CD4-positive, alpha-beta memory T cell (primary cell): ENCODE results near the gene THAP7. TPM values are rescaled to one million over a fixed set of nuclear protein-coding genes. Genes with fewer than 3 reads are reported as not detected.
"Not testable (repeated sequence)": the region's sequence is repeated elsewhere in the genome, so short reads cannot be mapped to it uniquely, and the experiment has no call there.

Experiments
- CTCF ChIA-PET: fragments of 350-600 bp; sonication (Branson Sonifier 250); formaldehyde crosslinking; loops from one replicate; lab custom pipeline; 2021; ENCODE audit warnings: inconsistent platforms; ENCODE audit not compliant: partially characterized antibody; lab: Charles Lee
- POLR2A ChIA-PET: fragments of 350-600 bp; sonication (Branson Sonifier 250); formaldehyde crosslinking; loops from one replicate; lab custom pipeline; 2021; ENCODE audit not compliant: partially characterized antibody; lab: Charles Lee
- DNase-seq, 5 donors: peaks; one replicate each; pipeline versions ENCODE4 v3.0.0 to v3.0.0-alpha.2; 2020 to 2022; ENCODE audit warnings: mixed read lengths in 1 of 5
- H3K27ac ChIP-seq: one replicate; pipeline ENCODE4 v1.7.0; 2013; ENCODE audit warnings: low read depth, low read length
- H3K27me3 ChIP-seq: 2 replicates; pipeline ENCODE4 v1.7.0; 2013; ENCODE audit warnings: mild to moderate bottlenecking, low read length, moderate library complexity; ENCODE audit not compliant: insufficient read depth
- H3K36me3 ChIP-seq: 2 replicates; pipeline ENCODE4 v1.7.0; 2013; ENCODE audit warnings: mild to moderate bottlenecking, low read length, moderate library complexity; ENCODE audit not compliant: insufficient read depth
- H3K4me1 ChIP-seq: 2 replicates; pipeline ENCODE4 v1.7.0; 2013; ENCODE audit warnings: mild to moderate bottlenecking, low read length, moderate library complexity; ENCODE audit not compliant: insufficient read depth
- H3K4me3 ChIP-seq, 2 donors: one replicate each; pipeline ENCODE4 v1.7.0; 2013; ENCODE audit warnings: low read length in 2 of 2, mild to moderate bottlenecking in 1 of 2
- H3K9me3 ChIP-seq, 2 donors: one replicate each; pipeline ENCODE4 v1.7.0; 2013; ENCODE audit warnings: low read length in 2 of 2, control low read depth in 1 of 2; ENCODE audit not compliant: control insufficient read depth in 1 of 2
- H3K27ac Mint-ChIP-seq, 7 donors: one replicate each; pipeline ENCODE4 v1.8.0; 2020 to 2021; ENCODE audit warnings: mixed read lengths in 7 of 7, mild to moderate bottlenecking in 6 of 7, inconsistent platforms in 3 of 7, moderate library complexity in 3 of 7
- H3K27me3 Mint-ChIP-seq, 2 donors: one replicate each; pipeline ENCODE4 v1.8.0; 2020 to 2021; ENCODE audit warnings: mixed read lengths in 2 of 2
- H3K36me3 Mint-ChIP-seq, 2 donors: one replicate each; pipeline ENCODE4 v1.8.0; 2020 to 2021; ENCODE audit warnings: mixed read lengths in 2 of 2, inconsistent platforms in 1 of 2, mild to moderate bottlenecking in 1 of 2
- H3K4me1 Mint-ChIP-seq, 4 donors: one replicate each; pipeline ENCODE4 v1.8.0; 2020 to 2021; ENCODE audit warnings: mixed read lengths in 4 of 4, mild to moderate bottlenecking in 1 of 4
- H3K4me3 Mint-ChIP-seq, 8 donors: one replicate each; pipeline ENCODE4 v1.8.0; 2020 to 2021; ENCODE audit warnings: mixed read lengths in 8 of 8, mild to moderate bottlenecking in 7 of 8, moderate library complexity in 6 of 8, inconsistent platforms in 3 of 8
- H3K9me3 Mint-ChIP-seq, 8 donors: one replicate each; pipeline ENCODE4 v1.8.0; 2020 to 2021; ENCODE audit warnings: mixed read lengths in 8 of 8, mild to moderate bottlenecking in 5 of 8, inconsistent platforms in 3 of 8, moderate library complexity in 1 of 8
- intact Hi-C: fragments of 100-400 bp; cut with micrococcal nuclease; formaldehyde crosslinking; loops from one replicate; pipeline ENCODE4 v1.15.1; 2023
- polyA plus RNA-seq, 2 donors: library from polyadenylated mRNA; unstranded; fragments of 300-500 nt; fragmentation: Illumina TruSeq; gene quantifications; one replicate each; pipeline ENCODE4 v1.2.3, GENCODE V29; 2021
- total RNA-seq, 2 experiments: library from RNA; stranded (reverse); gene quantifications; one replicate each; pipeline ENCODE4 v1.2.3, GENCODE V29; 2021

THAP7 gene
- total and polyA plus RNA-seq, 4 experiments from 2014 or later: 45.9 to 65.0 (median 53.6) TPM

- CTCF ChIA-PET: interaction anchor here (0.9 to 2.2 kb wide), 3 partner anchors 10 to 31 kb away, joined by 3 to 5 read pairs (median 4); partner anchors contain the start of genes LZTR1 and THAP7
- intact Hi-C loops: no loop called here
- POLR2A ChIA-PET: interaction anchor here (1.0 to 4.5 kb wide), 2 partner anchors 11 to 13 kb away, joined by 4 to 48 read pairs; partner anchors contain the start of gene THAP7
- Mint-ChIP-seq H3K27me3 (no peaks in the 10 kb centered on the region), H3K4me1 (peaks cover 16 to 36% (median 23%) of the 10 kb centered on the region in 4 donors), H3K4me3 (peak overlapping the region in 3 of 8 donors; percentile 13 to 88 (median 51)), H3K27ac (peak overlapping the region; percentile 86 to 98 (median 92)), H3K36me3 (no peaks in the 10 kb centered on the region), H3K9me3 (no peaks in the 10 kb centered on the region)
- no peaks in the 10 kb centered on the region for H3K27me3 ChIP-seq
- no peaks in the 10 kb centered on the region for H3K9me3 ChIP-seq
- no peak for DNase-seq
- H3K4me3 ChIP-seq: no peak overlapping the region
- H3K36me3 ChIP-seq: no peaks in the 10 kb centered on the region
- H3K27ac ChIP-seq: peak overlapping the region; percentile 61
- peaks cover 23% of the 10 kb centered on the region for H3K4me1 ChIP-seq
These were observed 10.8 kb upstream of the THAP7 start for GRCh38 chr22:21012446-21013407.

- Mint-ChIP-seq H3K9me3 (no peaks in the 10 kb centered on the region), H3K4me1 (peaks cover 17 to 26% (median 21%) of the 10 kb centered on the region in 4 donors), H3K27me3 (no peaks in the 10 kb centered on the region), H3K36me3 (no peaks in the 10 kb centered on the region), H3K4me3 (no peak overlapping the region), H3K27ac (peak overlapping the region in 3 of 7 donors; percentile 48 to 73 (median 70))
- H3K27me3 ChIP-seq: no peaks in the 10 kb centered on the region
- ChIA-PET CTCF (no interaction called here), POLR2A (interaction anchor here (0.7 kb wide), 1 partner anchor 28 kb away, joined by 3 read pairs; the partner anchor contains the start of gene LZTR1)
- intact Hi-C loops: no loop called here
- no peak for DNase-seq
- H3K36me3 ChIP-seq: no peaks in the 10 kb centered on the region
- no peak overlapping the region for H3K27ac ChIP-seq
- no peaks in the 10 kb centered on the region for H3K9me3 ChIP-seq
- H3K4me1 ChIP-seq: peaks cover 19% of the 10 kb centered on the region
- no peak overlapping the region for H3K4me3 ChIP-seq
These were observed 8.7 kb upstream of the THAP7 start for GRCh38 chr22:21010426-21011113.

DNA sequence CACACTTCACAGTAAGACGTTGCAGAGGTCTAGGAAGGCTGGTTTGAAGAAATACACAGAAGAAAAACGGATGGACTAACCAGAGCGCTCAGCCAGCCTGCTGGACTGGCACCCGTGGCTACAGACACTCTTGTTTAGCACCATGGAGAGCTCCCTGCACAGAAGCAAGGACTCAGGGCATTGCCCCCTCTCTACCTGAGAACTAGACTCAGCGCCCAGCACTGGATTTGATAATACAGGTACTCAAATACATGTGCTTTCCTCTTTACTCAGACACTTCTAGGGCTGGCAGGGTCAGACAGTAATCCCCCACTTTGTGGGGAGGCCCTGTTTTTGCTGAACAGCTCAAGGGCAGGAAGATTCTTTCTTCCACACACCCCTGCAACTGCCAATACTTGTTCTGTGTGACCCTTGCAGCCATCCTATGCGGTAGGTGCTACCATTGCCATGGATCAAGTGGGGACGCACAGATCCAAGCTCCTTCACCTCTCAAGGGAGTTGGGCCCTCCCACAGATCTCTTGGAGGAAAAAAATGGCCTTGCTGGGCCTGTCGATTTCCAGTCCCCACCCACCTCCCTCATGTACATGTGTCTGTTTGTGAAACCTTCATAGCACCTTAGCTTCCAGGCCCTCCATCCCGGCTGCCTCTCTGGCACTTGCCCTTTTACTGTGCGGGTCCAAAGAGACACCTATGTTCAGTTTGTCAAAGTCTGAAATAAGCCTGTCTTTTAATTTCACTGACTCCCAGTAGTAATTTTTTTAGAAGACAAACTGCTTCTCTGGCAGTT is 7.9 kb upstream of the THAP7 start:
- ChIA-PET POLR2A (interaction anchor here (0.7 kb wide), 1 partner anchor 27 kb away, joined by 3 read pairs; the partner anchor contains the start of gene LZTR1), CTCF (no interaction called here)
- Mint-ChIP-seq H3K36me3 (no peaks in the 10 kb centered on the region), H3K4me1 (peaks cover 12 to 19% (median 16%) of the 10 kb centered on the region in 4 donors), H3K4me3 (no peak overlapping the region), H3K9me3 (no peaks in the 10 kb centered on the region), H3K27me3 (no peaks in the 10 kb centered on the region), H3K27ac (peak overlapping the region in 2 of 7 donors; percentile 48 to 73)
- peak in 3 of 5 donors; percentile 31 to 38 (median 36) for DNase-seq
- no peaks in the 10 kb centered on the region for H3K27me3 ChIP-seq
- peaks cover 12% of the 10 kb centered on the region for H3K4me1 ChIP-seq
- H3K36me3 ChIP-seq: no peaks in the 10 kb centered on the region
- H3K9me3 ChIP-seq: no peaks in the 10 kb centered on the region
- H3K27ac ChIP-seq: no peak overlapping the region
- intact Hi-C loops: no loop called here
- H3K4me3 ChIP-seq: no peak overlapping the region

DNA sequence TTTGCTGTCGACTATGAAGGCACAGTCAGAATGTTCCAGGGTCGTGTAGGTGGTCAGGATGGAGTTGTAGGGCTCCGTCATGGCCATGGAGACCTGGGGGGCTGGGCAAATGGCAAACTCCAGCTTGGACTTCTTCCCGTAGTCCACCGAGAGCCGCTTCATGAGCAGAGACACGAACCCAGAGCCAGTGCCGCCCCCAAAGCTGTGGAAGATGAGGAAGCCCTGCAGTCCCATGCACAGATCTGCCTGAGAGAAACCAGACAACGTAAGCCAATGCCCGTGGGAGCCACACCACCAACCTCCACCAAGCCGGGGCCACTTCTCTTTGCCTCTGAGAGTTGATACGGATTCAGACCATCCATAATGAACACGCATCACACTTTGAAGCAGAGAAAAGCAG is 7.3 kb upstream of the THAP7 start:
- intact Hi-C loops, POLR2A ChIA-PET, H3K4me3 ChIP-seq, H3K9me3 ChIP-seq, H3K36me3 Mint-ChIP-seq, H3K36me3 ChIP-seq, H3K9me3 Mint-ChIP-seq, H3K27me3 Mint-ChIP-seq, H3K4me3 Mint-ChIP-seq, DNase-seq, H3K4me1 ChIP-seq, H3K27ac ChIP-seq, CTCF ChIA-PET, H3K27me3 ChIP-seq: not testable (repeated sequence)
- H3K4me1 Mint-ChIP-seq: peaks cover 7 to 13% (median 10%) of the 10 kb centered on the region in 4 donors
- H3K27ac Mint-ChIP-seq: peak overlapping the region in 1 of 7 donors; percentile 47

- peaks cover 17% of the 10 kb centered on the region for H3K36me3 ChIP-seq
- intact Hi-C loops: loop anchor here (5.0 kb wide), 1 partner anchor 624 kb away; no protein-coding TSS in a partner anchor
- POLR2A ChIA-PET: interaction anchor here (0.7 to 5.1 kb wide), 3 partner anchors 10 to 496 kb away, joined by 3 to 48 read pairs (median 45); partner anchors contain the start of genes LZTR1, MED15 and P2RX6
- H3K27me3 ChIP-seq: no peaks in the 10 kb centered on the region
- H3K9me3 ChIP-seq: no peaks in the 10 kb centered on the region
- peaks cover 34% of the 10 kb centered on the region for H3K4me1 ChIP-seq
- Mint-ChIP-seq H3K36me3 (peaks cover 0 to 19% of the 10 kb centered on the region in 2 donors), H3K4me3 (peak overlapping the region in 2 of 8 donors; percentile 96 to 98), H3K27me3 (no peaks in the 10 kb centered on the region), H3K9me3 (peaks cover 0 to 3% (median 0%) of the 10 kb centered on the region in 8 donors), H3K4me1 (peaks cover 15 to 43% (median 25%) of the 10 kb centered on the region in 4 donors), H3K27ac (peak overlapping the region; percentile 60 to 100 (median 98))
- peak overlapping the region; percentile 10 for H3K27ac ChIP-seq
- no peak for DNase-seq
- no peak overlapping the region for H3K4me3 ChIP-seq
- CTCF ChIA-PET: interaction anchor here (1.2 kb wide), 1 partner anchor 87 kb away, joined by 3 read pairs; the partner anchor contains the start of gene CRKL
These were observed 1.9 kb upstream of the THAP7 start for GRCh38 chr22:21003782-21004181.

DNA sequence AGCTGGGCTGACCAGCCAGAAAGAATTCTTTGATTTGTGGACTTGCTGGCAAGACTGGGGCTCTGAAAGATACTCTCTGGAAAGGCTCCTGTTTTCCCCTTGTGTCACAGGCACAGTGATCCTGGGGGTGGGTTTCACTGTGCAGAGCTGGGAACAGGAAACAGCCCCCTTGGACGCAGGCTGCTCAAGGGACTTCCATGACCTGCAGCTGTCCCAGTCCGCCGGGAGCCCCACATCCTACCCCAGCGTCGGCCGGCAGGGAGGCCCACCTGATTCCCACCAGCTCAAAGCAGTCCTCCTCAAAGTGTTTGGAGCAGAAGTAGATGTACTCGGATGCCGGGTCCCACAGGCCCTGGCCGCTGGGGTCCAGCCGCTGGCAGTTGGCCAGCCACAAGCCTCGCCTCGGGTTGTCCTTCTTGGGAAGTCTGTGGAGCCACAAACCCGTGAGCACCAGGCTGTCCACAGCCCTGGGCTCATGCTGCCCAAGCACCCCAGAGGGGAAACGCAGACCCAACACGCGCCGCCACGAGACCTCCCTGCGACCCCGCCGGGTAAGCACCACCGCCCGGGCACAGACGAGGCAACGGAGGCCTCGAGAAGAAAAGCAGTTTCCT is 824 bp downstream of the THAP7 start:
- H3K36me3 Mint-ChIP-seq: peaks cover 0 to 33% of the 10 kb centered on the region in 2 donors
- no peak for DNase-seq

More for the DNA sequence above, 824 bp downstream of the THAP7 start:
- Mint-ChIP-seq H3K4me1 (peaks cover 13 to 53% (median 24%) of the 10 kb centered on the region in 4 donors), H3K4me3 (peak overlapping the region; percentile 88 to 98 (median 96)), H3K9me3 (peaks cover 0 to 3% (median 0%) of the 10 kb centered on the region in 8 donors), H3K27me3 (no peaks in the 10 kb centered on the region), H3K27ac (peak overlapping the region; percentile 98 to 100 (median 100))
- Histone ChIP-seq H3K9me3 (no peaks in the 10 kb centered on the region), H3K4me3 (peak overlapping the region; percentile 79 to 92), H3K4me1 (peaks cover 34% of the 10 kb centered on the region), H3K27me3 (no peaks in the 10 kb centered on the region), H3K27ac (peak overlapping the region; percentile 95), H3K36me3 (peaks cover 24% of the 10 kb centered on the region)
- ChIA-PET POLR2A (interaction anchor here (0.6 to 5.1 kb wide), 6 partner anchors 11 to 142 kb away, joined by 3 to 48 read pairs (median 10); partner anchors contain the start of genes LZTR1 and P2RX6), CTCF (interaction anchor here (0.7 kb wide), 1 partner anchor 14 kb away, joined by 3 read pairs; no protein-coding TSS in a partner anchor)
- intact Hi-C loops: loop anchor here (1.0 to 5.0 kb wide), 3 partner anchors 84 to 626 kb away; partner anchors contain the start of genes CRKL, PI4KA and SNAP29
